Adipocyte (in vitro differentiated cells): ENCODE results near the gene PRSS50.
A peak's percentile ranks its signal among the peaks of the same experiment; 100 is the strongest.
"Not testable (repeated sequence)": the region's sequence is repeated elsewhere in the genome, so short reads cannot be mapped to it uniquely, and the experiment has no call there.

Source experiments
- DNase-seq: peaks from one replicate; pipeline ENCODE4 v3.0.0-alpha.2; 2015; ENCODE audit warnings: low read depth
- H3K27me3 ChIP-seq: replicated peaks from 2 replicates; pipeline ENCODE4 v1.7.0; 2013; ENCODE audit warnings: mild to moderate bottlenecking, low read length, moderate library complexity; ENCODE audit not compliant: control insufficient read depth, insufficient read depth
- H3K36me3 ChIP-seq: 2 replicates; pipeline ENCODE4 v1.7.0; 2013; ENCODE audit warnings: low read length, mild to moderate bottlenecking, moderate library complexity; ENCODE audit not compliant: control insufficient read depth, insufficient read depth, severe bottlenecking
- H3K4me1 ChIP-seq: 2 replicates; pipeline ENCODE4 v1.7.0; 2013; ENCODE audit warnings: mild to moderate bottlenecking, low read length, moderate library complexity; ENCODE audit not compliant: control insufficient read depth, insufficient read depth
- H3K4me3 ChIP-seq: 2 replicates; pipeline ENCODE4 v1.7.0; 2013; ENCODE audit warnings: mild to moderate bottlenecking, low read length, moderate library complexity
- H3K9ac ChIP-seq: 2 replicates; pipeline ENCODE4 v1.7.0; 2013; ENCODE audit warnings: mild to moderate bottlenecking, low read length, moderate library complexity
- H3K9me3 ChIP-seq: 2 replicates; pipeline ENCODE4 v1.7.0; 2013; ENCODE audit warnings: mild to moderate bottlenecking, low read length, moderate library complexity; ENCODE audit not compliant: control insufficient read depth

Gene PRSS50

DNA sequence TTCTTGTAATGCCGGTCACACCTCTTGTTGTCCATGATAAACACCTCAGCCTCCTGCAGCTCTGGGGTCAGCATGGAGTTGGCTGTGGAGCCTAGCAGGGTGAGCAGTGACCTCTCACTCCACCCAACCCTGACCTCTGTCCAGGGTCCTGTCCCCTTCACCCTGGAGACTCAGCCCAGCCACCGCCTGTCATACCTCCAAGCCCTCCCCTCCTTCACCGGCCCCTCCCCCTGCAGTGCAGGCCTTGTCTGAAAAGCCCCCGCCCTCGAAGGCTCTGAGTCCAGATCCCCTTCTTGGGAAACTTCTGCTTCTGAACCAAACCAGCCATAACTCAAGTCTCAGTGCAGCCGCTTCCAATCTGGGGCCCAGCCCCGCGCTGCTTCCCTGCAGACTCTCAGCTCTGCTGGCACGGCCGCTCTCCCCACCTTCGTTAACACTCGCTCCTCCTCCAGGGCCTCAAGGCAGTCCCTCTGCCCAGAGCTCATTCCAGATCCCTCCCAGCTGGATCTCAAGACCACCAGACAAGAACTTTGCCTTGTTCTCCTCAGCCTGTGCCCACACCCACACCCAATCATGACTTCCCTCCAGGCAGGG is 25.4 kb upstream of the PRSS50 start:
- DNase-seq: no peak

GRCh38 chr3:46739565-46739964 is 21.9 kb upstream of the PRSS50 start:
- H3K27me3 ChIP-seq: peaks cover 41% of the 10 kb centered on the region
- H3K4me3 ChIP-seq, H3K36me3 ChIP-seq, H3K9me3 ChIP-seq, H3K4me1 ChIP-seq, H3K9ac ChIP-seq, DNase-seq: not testable (repeated sequence)

More for the DNA sequence above, 25.4 kb upstream of the PRSS50 start:
- H3K4me1 ChIP-seq: no peaks in the 10 kb centered on the region
- H3K4me3 ChIP-seq: no peak overlapping the region
- no peaks in the 10 kb centered on the region for H3K36me3 ChIP-seq
- peaks cover 20% of the 10 kb centered on the region for H3K27me3 ChIP-seq
- H3K9ac ChIP-seq: no peak overlapping the region
- H3K9me3 ChIP-seq: peaks cover 6% of the 10 kb centered on the region

DNA sequence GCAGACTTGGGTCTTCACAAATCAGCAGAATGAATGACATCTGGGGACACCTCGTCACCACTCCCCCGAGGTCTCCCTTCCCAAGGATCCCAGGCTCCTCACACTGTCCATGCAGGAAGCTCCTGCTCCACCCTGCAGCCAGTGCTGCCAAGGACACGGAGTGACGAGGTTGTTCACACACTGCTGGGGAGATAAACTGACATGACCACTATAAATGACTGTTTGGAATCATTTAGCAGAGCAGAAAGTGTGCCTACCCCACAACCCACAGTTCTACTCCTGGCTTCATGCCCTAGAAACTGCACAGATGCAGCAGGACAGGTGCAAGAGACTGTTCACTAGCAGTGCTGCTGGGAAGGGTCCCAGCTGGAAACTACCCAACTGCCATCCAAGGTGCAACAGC is 19.7 kb upstream of the PRSS50 start:
- Histone ChIP-seq H3K4me1 (no peaks in the 10 kb centered on the region), H3K4me3 (no peak overlapping the region), H3K9me3 (peaks cover 6% of the 10 kb centered on the region), H3K9ac (no peak overlapping the region), H3K27me3 (peaks cover 40% of the 10 kb centered on the region), H3K36me3 (no peaks in the 10 kb centered on the region)
- no peak for DNase-seq

- Histone ChIP-seq H3K9ac (no peak overlapping the region), H3K36me3 (no peaks in the 10 kb centered on the region), H3K4me3 (no peak overlapping the region), H3K9me3 (peaks cover 6% of the 10 kb centered on the region), H3K27me3 (peaks cover 50% of the 10 kb centered on the region), H3K4me1 (no peaks in the 10 kb centered on the region)
- DNase-seq: no peak
Observed at GRCh38 chr3:46736006-46736872, 18.6 kb upstream of the PRSS50 start.

GRCh38 chr3:46734773-46735172 is 17.1 kb upstream of the PRSS50 start:
- DNase-seq: no peak
- Histone ChIP-seq H3K36me3 (no peaks in the 10 kb centered on the region), H3K27me3 (peaks cover 57% of the 10 kb centered on the region), H3K9ac (no peak overlapping the region), H3K4me3 (no peak overlapping the region), H3K9me3 (peaks cover 6% of the 10 kb centered on the region), H3K4me1 (no peaks in the 10 kb centered on the region)

DNA sequence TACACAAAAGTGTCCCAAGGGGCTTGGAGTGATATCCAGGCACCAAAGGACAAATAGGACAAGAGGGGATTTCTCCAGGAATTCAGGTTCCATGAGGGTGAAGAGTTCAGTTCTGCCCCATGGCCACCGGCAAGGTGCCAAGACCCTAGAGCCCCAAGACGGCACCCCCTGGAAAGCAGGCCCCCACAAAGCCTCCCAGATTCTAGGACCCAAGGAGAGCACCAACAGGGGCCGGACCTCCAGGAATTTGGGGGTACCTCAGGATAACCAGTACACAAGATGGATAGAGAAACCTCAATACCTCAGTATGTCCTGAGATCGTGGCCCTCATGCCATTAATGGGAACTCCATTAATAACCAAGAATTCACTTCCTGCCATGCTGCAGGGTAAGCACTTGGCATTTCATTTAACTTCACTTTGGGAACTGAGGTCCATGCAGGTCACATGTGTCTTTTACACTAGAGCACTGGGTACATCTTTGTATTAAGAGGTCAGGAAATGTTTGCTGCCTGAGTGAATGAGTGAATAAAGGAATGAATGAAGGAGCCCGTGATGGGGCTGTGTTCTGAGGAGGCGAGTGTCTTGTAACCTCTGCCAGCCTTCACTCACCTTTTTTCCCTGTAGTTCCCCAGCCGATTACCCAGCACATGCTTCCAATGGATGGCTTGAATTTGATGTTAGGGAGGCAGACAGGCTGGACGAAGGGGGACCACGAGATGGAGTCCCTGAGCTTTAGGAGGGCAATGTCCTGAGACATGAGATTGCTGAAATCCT is 15.5 kb upstream of the PRSS50 start:
- DNase-seq: no peak
- Histone ChIP-seq H3K36me3 (no peaks in the 10 kb centered on the region), H3K9me3 (no peaks in the 10 kb centered on the region)

DNA sequence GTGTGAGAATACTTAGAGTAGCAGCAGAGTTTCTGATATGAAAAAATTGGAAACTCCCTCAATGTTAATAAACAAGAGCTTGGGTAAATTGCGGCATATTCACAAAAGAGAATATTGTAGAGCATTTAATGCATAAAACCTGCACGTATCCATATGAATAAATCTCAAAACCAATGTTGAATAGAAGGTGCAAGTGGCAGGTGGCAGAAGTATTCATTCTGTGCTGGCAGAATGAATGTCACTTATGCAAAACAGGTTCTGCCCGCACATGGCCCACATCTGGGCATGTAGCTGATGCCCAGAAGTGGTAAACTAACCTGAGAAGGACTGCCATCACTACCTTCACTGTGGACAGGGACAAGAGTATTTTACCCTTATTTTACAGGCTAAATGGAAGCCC is 14.1 kb upstream of the PRSS50 start:
- H3K4me1 ChIP-seq: no peaks in the 10 kb centered on the region
- H3K9me3 ChIP-seq: no peaks in the 10 kb centered on the region
- no peak overlapping the region for H3K9ac ChIP-seq
- H3K27me3 ChIP-seq: peaks cover 60% of the 10 kb centered on the region
- no peaks in the 10 kb centered on the region for H3K36me3 ChIP-seq
- no peak overlapping the region for H3K4me3 ChIP-seq
- no peak for DNase-seq

More for the DNA sequence above, 15.5 kb upstream of the PRSS50 start:
- Histone ChIP-seq H3K4me3 (no peak overlapping the region), H3K4me1 (no peaks in the 10 kb centered on the region), H3K27me3 (peaks cover 70% of the 10 kb centered on the region), H3K9ac (no peak overlapping the region)

GRCh38 chr3:46730819-46731218 is 13.2 kb upstream of the PRSS50 start:
- no peak overlapping the region for H3K4me3 ChIP-seq
- no peak overlapping the region for H3K9ac ChIP-seq
- H3K4me1 ChIP-seq: no peaks in the 10 kb centered on the region
- DNase-seq: no peak
- no peaks in the 10 kb centered on the region for H3K36me3 ChIP-seq
- H3K9me3 ChIP-seq: no peaks in the 10 kb centered on the region
- peaks cover 52% of the 10 kb centered on the region for H3K27me3 ChIP-seq

DNA sequence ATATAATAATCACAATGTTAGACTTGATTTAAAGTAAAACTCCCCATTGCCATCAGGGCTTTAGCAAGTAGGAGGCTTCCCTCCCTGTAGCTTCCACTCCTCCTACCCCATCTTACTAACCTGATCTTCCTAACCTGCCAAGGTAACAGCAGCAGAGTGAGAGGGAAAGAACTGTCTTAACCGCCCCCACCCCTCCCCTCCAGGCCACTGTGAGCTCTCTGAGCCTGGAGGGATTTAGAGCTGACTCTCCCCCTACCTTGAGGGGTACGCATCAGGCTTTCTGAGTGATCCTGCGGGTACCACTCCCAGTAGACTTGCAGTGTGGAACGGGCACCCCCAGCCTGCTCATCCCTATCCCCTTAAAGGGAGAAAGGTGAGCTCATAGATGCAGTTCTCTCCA is 11.4 kb upstream of the PRSS50 start:
- Histone ChIP-seq H3K4me1 (no peaks in the 10 kb centered on the region), H3K4me3 (no peak overlapping the region), H3K9me3 (no peaks in the 10 kb centered on the region), H3K36me3 (no peaks in the 10 kb centered on the region), H3K9ac (no peak overlapping the region), H3K27me3 (peaks cover 43% of the 10 kb centered on the region)
- no peak for DNase-seq

- H3K36me3 ChIP-seq: no peaks in the 10 kb centered on the region
- H3K4me3 ChIP-seq: no peak overlapping the region
- peak; percentile 65 for DNase-seq
- peaks cover 28% of the 10 kb centered on the region for H3K27me3 ChIP-seq
- no peaks in the 10 kb centered on the region for H3K4me1 ChIP-seq
- H3K9me3 ChIP-seq: peaks cover 5% of the 10 kb centered on the region
- H3K9ac ChIP-seq: no peak overlapping the region
Observed at GRCh38 chr3:46725621-46726314, 8.1 kb upstream of the PRSS50 start.

GRCh38 chr3:46724424-46724823 is 6.8 kb upstream of the PRSS50 start:
- Histone ChIP-seq H3K36me3 (no peaks in the 10 kb centered on the region), H3K27me3 (peaks cover 30% of the 10 kb centered on the region), H3K4me3 (no peak overlapping the region), H3K4me1 (no peaks in the 10 kb centered on the region), H3K9ac (no peak overlapping the region), H3K9me3 (peaks cover 6% of the 10 kb centered on the region)
- no peak for DNase-seq
